ENCODE results near the gene INSYN2B. TPM values are rescaled to one million over a fixed set of nuclear protein-coding genes. Genes with fewer than 3 reads are reported as not detected.

The INSYN2B gene
- total and polyA plus RNA-seq, 10 donors, result 0.09 to 5.5 (median 1.1) TPM

GRCh38 chr5:169923988-169924387 is 56.3 kb downstream of the INSYN2B start:
- no peak for DNase-seq
- intact Hi-C loops (cut with DNase I; ENCODE audit: low total_unique reads), result no loop called here
- no peak overlapping the region for H3K27ac ChIP-seq
- TF ChIP-seq POLR2AphosphoS5 (IDR thresholded peaks at IDR 0.05) (no peak), POLR2A (IDR thresholded peaks at IDR 0.05) (no peak), CTCF (IDR thresholded peaks at IDR 0.05 in 8 of 11, conservative IDR thresholded peaks at IDR 0.05 in 3 of 11) (no peak)
- no peaks in the 10 kb centered on the region for H3K9me3 ChIP-seq
- H3K36me3 ChIP-seq, result peaks cover 0 to 54% (median 0%) of the 10 kb centered on the region in 6 donors
- 71 to 95% (median 85%) methylated on average over 1 of the region's 1 CpG for WGBS, 5 donors
- H3K4me1 ChIP-seq, result peaks cover 0 to 2% (median 0%) of the 10 kb centered on the region in 6 donors
- H3K27me3 ChIP-seq (replicated peaks in 1 of 7), result no peaks in the 10 kb centered on the region
- no peak overlapping the region for H3K4me3 ChIP-seq

GRCh38 chr5:169922474-169922873 is 57.8 kb downstream of the INSYN2B start:
- intact Hi-C loops (cut with DNase I; ENCODE audit: low total_unique reads), result no loop called here
- 90 to 97% (median 95%) methylated on average over 1 of the region's 1 CpG for WGBS, 5 donors
- Histone ChIP-seq H3K36me3 (peaks cover 0 to 43% (median 0%) of the 10 kb centered on the region in 6 donors), H3K4me3 (no peak overlapping the region), H3K9me3 (no peaks in the 10 kb centered on the region), H3K4me1 (peaks cover 0 to 6% (median 0%) of the 10 kb centered on the region in 6 donors), H3K27me3 (replicated peaks in 1 of 7) (no peaks in the 10 kb centered on the region), H3K27ac (no peak overlapping the region)
- no peak for DNase-seq
- no peak for TF ChIP-seq POLR2AphosphoS5 (IDR thresholded peaks at IDR 0.05)
- no peak for TF ChIP-seq CTCF (IDR thresholded peaks at IDR 0.05 in 8 of 11, conservative IDR thresholded peaks at IDR 0.05 in 3 of 11)
- TF ChIP-seq POLR2A (IDR thresholded peaks at IDR 0.05), result no peak

GRCh38 chr5:169921949-169922348 is 58.3 kb downstream of the INSYN2B start:
- no peak overlapping the region for H3K27ac ChIP-seq
- no peak overlapping the region for H3K4me3 ChIP-seq
- no peak for DNase-seq
- intact Hi-C loops (cut with DNase I; ENCODE audit: low total_unique reads), result no loop called here
- 73 to 93% (median 82%) methylated on average over 1 of the region's 1 CpG for WGBS, 5 donors
- H3K9me3 ChIP-seq, result no peaks in the 10 kb centered on the region
- peaks cover 0 to 38% (median 0%) of the 10 kb centered on the region in 6 donors for H3K36me3 ChIP-seq
- H3K27me3 ChIP-seq (replicated peaks in 1 of 7), result no peaks in the 10 kb centered on the region
- TF ChIP-seq POLR2AphosphoS5 (IDR thresholded peaks at IDR 0.05) (no peak), CTCF (IDR thresholded peaks at IDR 0.05 in 8 of 11, conservative IDR thresholded peaks at IDR 0.05 in 3 of 11) (no peak)
- peaks cover 0 to 6% (median 0%) of the 10 kb centered on the region in 6 donors for H3K4me1 ChIP-seq

GRCh38 chr5:169921384-169921783 is 58.9 kb downstream of the INSYN2B start:
- intact Hi-C loops (cut with DNase I; ENCODE audit: low total_unique reads), result no loop called here

More at GRCh38 chr5:169921384-169921783, 58.9 kb downstream of the INSYN2B start:
- Histone ChIP-seq H3K36me3 (peaks cover 0 to 35% (median 0%) of the 10 kb centered on the region in 6 donors), H3K9me3 (no peaks in the 10 kb centered on the region), H3K27ac (no peak overlapping the region), H3K4me1 (peaks cover 0 to 6% (median 0%) of the 10 kb centered on the region in 6 donors), H3K4me3 (no peak overlapping the region), H3K27me3 (replicated peaks in 1 of 7) (no peaks in the 10 kb centered on the region)
- no peak for TF ChIP-seq POLR2AphosphoS5 (IDR thresholded peaks at IDR 0.05)
- no peak for TF ChIP-seq CTCF (IDR thresholded peaks at IDR 0.05 in 8 of 11, conservative IDR thresholded peaks at IDR 0.05 in 3 of 11)
- no peak for TF ChIP-seq POLR2A (IDR thresholded peaks at IDR 0.05)
- 73 to 92% (median 87%) methylated on average over 3 of the region's 3 CpGs for WGBS, 5 donors
- DNase-seq, result no peak

Data from spleen (tissue), 11 donors.